RWPE2 (cell line): ENCODE results near the gene ZSWIM6.

Experiments used
- ATAC-seq: fragments of 200-7000 bp; cut with Tn5 transposase; 3 replicates; pipeline ENCODE4 v1.9.1; 2021; ENCODE audit warnings: low read depth
- DNase-seq: peaks from one replicate; pipeline ENCODE4 v3.0.0-alpha.2; 2020; ENCODE audit warnings: low spot score
- H3K27ac ChIP-seq: fragments of 450-650 bp; 2 replicates; pipeline ENCODE4 v1.5.1; 2017; ENCODE audit warnings: mild to moderate bottlenecking; ENCODE audit not compliant: poor library complexity, severe bottlenecking
- H3K27me3 ChIP-seq: fragments of 250-450 bp; sonication (Bioruptor Pico); 2 replicates; pipeline ENCODE4 v1.5.1; 2021; ENCODE audit warnings: mild to moderate bottlenecking, moderate library complexity; ENCODE audit not compliant: insufficient read depth, poor library complexity, severe bottlenecking
- H3K36me3 ChIP-seq: fragments of 250-450 bp; sonication (Bioruptor Pico); 2 replicates; pipeline ENCODE4 v1.5.1; 2020; ENCODE audit warnings: low read depth, mild to moderate bottlenecking, moderate library complexity
- H3K4me1 ChIP-seq: fragments of 250-450 bp; sonication (Bioruptor Pico); 2 replicates; pipeline ENCODE4 v1.5.1; 2021; ENCODE audit warnings: mild to moderate bottlenecking, moderate library complexity; ENCODE audit not compliant: insufficient read depth, poor library complexity, severe bottlenecking
- H3K4me3 ChIP-seq: fragments of 250-450 bp; sonication (Bioruptor Pico); 2 replicates; pipeline ENCODE4 v1.5.1; 2021; ENCODE audit warnings: mild to moderate bottlenecking, moderate library complexity; ENCODE audit not compliant: severe bottlenecking
- H3K9me3 ChIP-seq: fragments of 250-450 bp; sonication (Bioruptor Pico); 2 replicates; pipeline ENCODE4 v1.5.1; 2021; ENCODE audit warnings: mild to moderate bottlenecking, moderate library complexity; ENCODE audit not compliant: severe bottlenecking
- CTCF ChIP-seq: fragments of 450-650 bp; IDR thresholded peaks from one replicate; pipeline ENCODE4 v1.5.1; 2017; ENCODE audit warnings: mild to moderate bottlenecking, moderate library complexity; ENCODE audit not compliant: poor library complexity, severe bottlenecking

Gene ZSWIM6

GRCh38 chr5:61414806-61415205, 82.7 kb downstream of the ZSWIM6 start:
- no peak for ATAC-seq
- Histone ChIP-seq H3K36me3 (no peaks in the 10 kb centered on the region), H3K9me3 (no peaks in the 10 kb centered on the region), H3K27ac (peak overlapping the region; percentile 47), H3K4me3 (no peak overlapping the region), H3K4me1 (peaks cover 19% of the 10 kb centered on the region), H3K27me3 (no peaks in the 10 kb centered on the region)
- DNase-seq: no peak
- no peak for TF ChIP-seq CTCF

GRCh38 chr5:61416010-61416409, 84.0 kb downstream of the ZSWIM6 start:
- no peaks in the 10 kb centered on the region for H3K36me3 ChIP-seq
- no peak for DNase-seq
- no peak overlapping the region for H3K4me3 ChIP-seq
- no peaks in the 10 kb centered on the region for H3K9me3 ChIP-seq
- peak; percentile 80 for ATAC-seq
- peaks cover 13% of the 10 kb centered on the region for H3K4me1 ChIP-seq
- H3K27me3 ChIP-seq: no peaks in the 10 kb centered on the region
- H3K27ac ChIP-seq: peak overlapping the region; percentile 47
- TF ChIP-seq CTCF: no peak

DNA sequence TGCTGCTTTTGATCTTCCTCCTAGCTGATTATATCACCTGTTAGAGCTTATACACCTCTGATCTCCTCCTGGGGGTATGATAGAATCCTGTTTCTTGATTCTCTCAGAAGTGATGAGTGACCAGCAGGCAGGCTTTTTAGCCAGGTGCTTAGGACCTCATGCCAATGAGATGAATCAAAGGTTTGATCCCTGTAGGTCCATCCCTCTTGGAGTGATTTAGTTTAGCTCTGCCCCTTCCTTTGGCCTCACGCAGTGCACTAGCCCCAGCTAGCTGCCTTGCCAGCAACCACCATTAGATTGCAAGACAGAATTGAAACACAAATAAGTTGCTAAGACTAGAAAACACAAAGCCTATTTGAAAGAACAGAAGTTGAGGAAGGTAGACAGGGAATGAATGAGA, 84.4 kb downstream of the ZSWIM6 start:
- ATAC-seq: peak; percentile 81
- TF ChIP-seq CTCF: peak; percentile 16
- Histone ChIP-seq H3K27me3 (no peaks in the 10 kb centered on the region), H3K4me1 (peaks cover 13% of the 10 kb centered on the region), H3K9me3 (no peaks in the 10 kb centered on the region), H3K27ac (peak overlapping the region; percentile 47), H3K4me3 (no peak overlapping the region), H3K36me3 (no peaks in the 10 kb centered on the region)
- no peak for DNase-seq

DNA sequence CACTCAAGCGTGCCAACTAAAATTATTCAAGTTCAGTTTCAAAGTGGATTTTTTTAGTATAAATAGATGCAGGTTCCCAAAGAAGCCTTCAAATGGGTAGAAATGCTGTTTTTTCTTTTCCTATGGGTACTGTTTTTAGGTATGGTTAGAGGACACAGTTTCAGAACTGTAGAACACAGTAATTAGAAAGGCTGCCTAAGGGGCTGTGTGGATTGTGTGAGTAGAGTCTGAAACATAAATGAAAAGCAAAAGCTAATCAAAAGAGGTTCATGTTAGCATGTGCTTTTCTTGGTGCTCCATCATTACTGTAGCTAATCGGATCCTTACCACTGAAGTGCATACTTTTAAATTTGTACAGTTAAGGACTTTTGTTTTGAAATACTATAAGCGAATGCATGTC, 85.3 kb downstream of the ZSWIM6 start:
- no peaks in the 10 kb centered on the region for H3K36me3 ChIP-seq
- no peaks in the 10 kb centered on the region for H3K27me3 ChIP-seq
- no peaks in the 10 kb centered on the region for H3K9me3 ChIP-seq
- H3K4me1 ChIP-seq: peaks cover 13% of the 10 kb centered on the region
- no peak for ATAC-seq
- TF ChIP-seq CTCF: no peak
- H3K4me3 ChIP-seq: no peak overlapping the region
- DNase-seq: no peak
- H3K27ac ChIP-seq: no peak overlapping the region

- H3K4me1 ChIP-seq: peaks cover 13% of the 10 kb centered on the region
- no peaks in the 10 kb centered on the region for H3K9me3 ChIP-seq
- DNase-seq (no peak), ATAC-seq (no peak)
- no peak overlapping the region for H3K27ac ChIP-seq
- no peak overlapping the region for H3K4me3 ChIP-seq
- no peaks in the 10 kb centered on the region for H3K27me3 ChIP-seq
- H3K36me3 ChIP-seq: no peaks in the 10 kb centered on the region
- no peak for TF ChIP-seq CTCF
These were observed 85.8 kb downstream of the ZSWIM6 start for GRCh38 chr5:61417851-61418250.
